Measurements from ENCODE around the gene ZFAND5.

ZFAND5 gene

DNA sequence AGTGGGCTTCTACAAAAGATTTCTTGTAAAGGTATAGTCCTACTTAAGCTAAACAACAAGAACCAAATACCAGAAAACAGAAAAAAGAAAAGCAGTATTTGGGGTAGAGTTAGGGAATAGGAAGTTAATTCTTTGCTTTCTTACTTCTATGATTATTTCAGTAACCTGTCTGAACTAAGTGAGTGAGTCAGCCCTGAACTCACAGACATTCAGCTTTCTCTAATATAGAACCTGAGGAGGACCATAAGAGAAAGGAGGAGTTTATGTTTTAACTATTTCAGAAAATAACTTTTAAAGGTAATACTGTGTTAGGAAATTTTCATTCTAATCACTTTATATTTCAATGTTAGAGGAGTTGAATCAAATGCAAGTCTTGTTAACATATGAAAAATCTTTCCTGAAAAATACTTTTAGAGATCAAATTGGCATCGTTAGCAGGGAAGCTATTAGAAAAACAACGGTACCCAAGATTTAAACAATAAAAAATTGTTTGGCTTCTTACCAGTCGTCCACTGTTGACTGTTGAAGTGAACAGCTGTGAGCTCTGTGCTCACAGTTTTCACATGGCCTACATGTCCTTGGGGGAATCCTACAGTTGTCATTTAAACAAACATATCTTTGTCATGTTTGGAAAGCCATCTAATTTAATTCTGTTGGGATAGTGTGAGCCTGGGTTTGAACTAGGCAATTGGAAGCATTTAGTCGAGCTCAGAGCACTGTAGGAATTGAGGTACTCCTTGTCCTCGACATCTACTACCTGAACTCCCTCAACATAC, 19.9 kb upstream of the ZFAND5 start:
- Histone ChIP-seq H3F3A (ENCODE audit: low read depth) (no peaks in the 10 kb centered on the region), H3K4me3 (ENCODE audit: low read length, poor library complexity, severe bottlenecking) (no peak overlapping the region), H4K20me1 (ENCODE audit: insufficient read depth, low read length, poor library complexity, severe bottlenecking) (no peaks in the 10 kb centered on the region), H2AFZ (ENCODE audit: low read length) (no peak overlapping the region), H3K9me3 (ENCODE audit: insufficient read depth, low read depth, low read length) (no peaks in the 10 kb centered on the region), H3K9me2 (replicated peaks; ENCODE audit: low read depth, low read length) (no peaks in the 10 kb centered on the region), H3K36me3 (ENCODE audit: insufficient read depth, low read length) (no peaks in the 10 kb centered on the region), H3K4me1 (ENCODE audit: insufficient read depth, low read length, poor library complexity, severe bottlenecking) (no peaks in the 10 kb centered on the region), H3K79me2 (ENCODE audit: insufficient read depth, low read length) (no peaks in the 10 kb centered on the region), H3K4me2 (ENCODE audit: low read depth, low read length, poor library complexity, severe bottlenecking) (no peak overlapping the region), H3K9ac (ENCODE audit: low read depth, low read length, poor library complexity, severe bottlenecking) (no peak overlapping the region), H3K27me3 (ENCODE audit: insufficient read depth, low read length, poor library complexity, severe bottlenecking) (no peaks in the 10 kb centered on the region)
- TF ChIP-seq, protein P1, sequence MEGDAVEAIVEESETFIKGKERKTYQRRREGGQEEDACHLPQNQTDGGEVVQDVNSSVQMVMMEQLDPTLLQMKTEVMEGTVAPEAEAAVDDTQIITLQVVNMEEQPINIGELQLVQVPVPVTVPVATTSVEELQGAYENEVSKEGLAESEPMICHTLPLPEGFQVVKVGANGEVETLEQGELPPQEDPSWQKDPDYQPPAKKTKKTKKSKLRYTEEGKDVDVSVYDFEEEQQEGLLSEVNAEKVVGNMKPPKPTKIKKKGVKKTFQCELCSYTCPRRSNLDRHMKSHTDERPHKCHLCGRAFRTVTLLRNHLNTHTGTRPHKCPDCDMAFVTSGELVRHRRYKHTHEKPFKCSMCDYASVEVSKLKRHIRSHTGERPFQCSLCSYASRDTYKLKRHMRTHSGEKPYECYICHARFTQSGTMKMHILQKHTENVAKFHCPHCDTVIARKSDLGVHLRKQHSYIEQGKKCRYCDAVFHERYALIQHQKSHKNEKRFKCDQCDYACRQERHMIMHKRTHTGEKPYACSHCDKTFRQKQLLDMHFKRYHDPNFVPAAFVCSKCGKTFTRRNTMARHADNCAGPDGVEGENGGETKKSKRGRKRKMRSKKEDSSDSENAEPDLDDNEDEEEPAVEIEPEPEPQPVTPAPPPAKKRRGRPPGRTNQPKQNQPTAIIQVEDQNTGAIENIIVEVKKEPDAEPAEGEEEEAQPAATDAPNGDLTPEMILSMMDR (conservative IDR thresholded peaks at IDR 0.05; ENCODE audit: low read length): no peak
- TF ChIP-seq EZH2phosphoT487 (IDR thresholded peaks at IDR 0.05; ENCODE audit: borderline replicate concordance): no peak

DNA sequence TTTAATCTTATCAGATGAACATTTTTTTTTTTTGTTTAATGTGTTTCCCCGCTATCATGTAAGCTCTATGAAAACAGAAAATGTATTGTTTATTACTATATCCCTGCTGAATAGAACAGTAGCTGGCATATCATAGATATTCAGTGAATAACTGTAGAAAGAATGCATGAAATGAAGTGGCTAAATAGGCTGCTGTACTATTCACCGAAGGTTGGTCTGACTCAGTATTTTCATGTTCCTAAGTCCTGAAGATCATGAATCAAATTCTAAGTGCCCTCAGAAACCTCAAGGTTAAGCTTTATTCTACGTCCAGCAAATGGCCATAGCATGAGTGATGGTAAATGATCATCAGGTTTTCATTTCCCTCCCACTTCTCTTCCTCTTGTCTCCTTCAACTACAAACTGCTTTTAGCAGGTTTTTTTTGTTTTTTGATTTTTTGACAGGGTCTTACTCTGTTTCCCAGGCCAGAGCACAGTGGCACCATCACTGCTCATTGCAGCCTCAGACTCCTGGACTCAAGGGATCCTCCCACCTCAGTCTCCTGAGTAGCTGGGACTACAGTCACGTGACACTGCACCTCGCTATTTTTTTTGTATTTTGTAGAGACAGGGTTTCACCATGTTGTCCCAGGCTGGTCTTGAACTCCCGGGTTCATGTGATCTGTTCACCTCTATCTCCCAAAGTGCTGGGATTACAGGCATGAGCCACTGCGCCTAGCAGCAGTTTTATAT, 19.1 kb upstream of the ZFAND5 start:
- H2AFZ ChIP-seq (ENCODE audit: low read length): no peak overlapping the region
- no peaks in the 10 kb centered on the region for H3K79me2 ChIP-seq (ENCODE audit: insufficient read depth, low read length)
- H3F3A ChIP-seq (ENCODE audit: low read depth): no peaks in the 10 kb centered on the region
- H3K9me2 ChIP-seq (replicated peaks; ENCODE audit: low read depth, low read length): no peaks in the 10 kb centered on the region
- no peaks in the 10 kb centered on the region for H3K9me3 ChIP-seq (ENCODE audit: insufficient read depth, low read depth, low read length)
- no peaks in the 10 kb centered on the region for H3K4me1 ChIP-seq (ENCODE audit: insufficient read depth, low read length, poor library complexity, severe bottlenecking)
- H3K4me2 ChIP-seq (ENCODE audit: low read depth, low read length, poor library complexity, severe bottlenecking): no peak overlapping the region
- H4K20me1 ChIP-seq (ENCODE audit: insufficient read depth, low read length, poor library complexity, severe bottlenecking): no peaks in the 10 kb centered on the region
- no peak overlapping the region for H3K9ac ChIP-seq (ENCODE audit: low read depth, low read length, poor library complexity, severe bottlenecking)
- TF ChIP-seq, protein P1 (conservative IDR thresholded peaks at IDR 0.05; ENCODE audit: low read length): no peak
- TF ChIP-seq EZH2phosphoT487 (IDR thresholded peaks at IDR 0.05; ENCODE audit: borderline replicate concordance): no peak
- H3K36me3 ChIP-seq (ENCODE audit: insufficient read depth, low read length): no peaks in the 10 kb centered on the region
- no peak overlapping the region for H3K4me3 ChIP-seq (ENCODE audit: low read length, poor library complexity, severe bottlenecking)
- no peaks in the 10 kb centered on the region for H3K27me3 ChIP-seq (ENCODE audit: insufficient read depth, low read length, poor library complexity, severe bottlenecking)

DNA sequence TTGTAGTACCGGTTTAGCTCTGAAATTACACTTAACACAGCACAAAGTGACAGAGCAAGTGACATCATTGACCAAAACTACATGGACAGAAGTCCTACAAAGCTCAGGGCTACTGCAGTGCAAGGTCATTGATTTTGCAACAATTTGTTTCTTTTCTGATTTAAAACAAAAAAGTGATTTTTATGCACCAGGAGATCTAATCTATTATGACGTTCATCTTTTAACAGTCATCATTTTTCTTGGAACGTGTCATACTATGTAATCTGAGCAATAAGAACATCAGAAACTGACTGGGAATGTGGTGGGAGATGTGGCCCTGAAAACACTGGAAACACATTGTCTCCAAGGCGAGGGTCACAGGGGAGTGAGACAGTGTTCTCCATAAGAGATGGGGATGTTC, 17.4 kb upstream of the ZFAND5 start:
- Histone ChIP-seq H3K9me2 (replicated peaks; ENCODE audit: low read depth, low read length) (no peaks in the 10 kb centered on the region), H3K4me2 (ENCODE audit: low read depth, low read length, poor library complexity, severe bottlenecking) (no peak overlapping the region), H2AFZ (ENCODE audit: low read length) (no peak overlapping the region), H4K20me1 (ENCODE audit: insufficient read depth, low read length, poor library complexity, severe bottlenecking) (no peaks in the 10 kb centered on the region), H3K9me3 (ENCODE audit: insufficient read depth, low read depth, low read length) (no peaks in the 10 kb centered on the region), H3K4me1 (ENCODE audit: insufficient read depth, low read length, poor library complexity, severe bottlenecking) (no peaks in the 10 kb centered on the region), H3K36me3 (ENCODE audit: insufficient read depth, low read length) (no peaks in the 10 kb centered on the region), H3K4me3 (ENCODE audit: low read length, poor library complexity, severe bottlenecking) (no peak overlapping the region), H3K27me3 (ENCODE audit: insufficient read depth, low read length, poor library complexity, severe bottlenecking) (no peaks in the 10 kb centered on the region), H3K79me2 (ENCODE audit: insufficient read depth, low read length) (no peaks in the 10 kb centered on the region), H3F3A (ENCODE audit: low read depth) (no peaks in the 10 kb centered on the region), H3K9ac (ENCODE audit: low read depth, low read length, poor library complexity, severe bottlenecking) (no peak overlapping the region)
- TF ChIP-seq, protein P1 (conservative IDR thresholded peaks at IDR 0.05; ENCODE audit: low read length): no peak
- no peak for TF ChIP-seq EZH2phosphoT487 (IDR thresholded peaks at IDR 0.05; ENCODE audit: borderline replicate concordance)
